Mesenchymal stem cell (in vitro differentiated cells and primary cell): ENCODE data around the gene NT5DC1.

Source experiments
- DNase-seq: peaks from one replicate; pipeline ENCODE4 v3.0.0-alpha.2; 2013
- H2AFZ ChIP-seq: one replicate; pipeline ENCODE4 v1.6.1; 2013; ENCODE audit warnings: low read depth, mild to moderate bottlenecking, control low read depth, inconsistent platforms, low read length, moderate library complexity
- H2AK5ac ChIP-seq: 2 replicates; pipeline ENCODE4 v1.6.1; 2013; ENCODE audit warnings: low read length, moderate library complexity, mild to moderate bottlenecking, inconsistent platforms; ENCODE audit not compliant: severe bottlenecking
- H2BK120ac ChIP-seq: one replicate; pipeline ENCODE4 v1.6.1; 2013; ENCODE audit warnings: low read depth, mild to moderate bottlenecking, inconsistent platforms, low read length, moderate library complexity
- H2BK12ac ChIP-seq, 2 experiments: one replicate each; pipeline ENCODE4 v1.6.1; 2013; ENCODE audit warnings: inconsistent platforms in 2 of 2, low read length in 2 of 2, mild to moderate bottlenecking in 2 of 2, moderate library complexity in 2 of 2, control low read depth in 1 of 2
- H2BK15ac ChIP-seq: one replicate; pipeline ENCODE4 v1.6.1; 2013; ENCODE audit warnings: mild to moderate bottlenecking, low read depth, inconsistent platforms; ENCODE audit not compliant: poor library complexity, severe bottlenecking
- H2BK5ac ChIP-seq: 2 replicates; pipeline ENCODE4 v1.6.1; 2013; ENCODE audit warnings: low read depth, mild to moderate bottlenecking, low read length, control low read depth, inconsistent platforms; ENCODE audit not compliant: poor library complexity, severe bottlenecking
- H3K14ac ChIP-seq, 2 experiments: one replicate each; pipeline ENCODE4 v1.6.1; 2013; ENCODE audit warnings: inconsistent platforms in 2 of 2, low read length in 2 of 2, control low read depth in 1 of 2, mild to moderate bottlenecking in 1 of 2, moderate library complexity in 1 of 2
- H3K18ac ChIP-seq, 2 experiments: one replicate each; pipeline ENCODE4 v1.6.1; 2013; ENCODE audit warnings: inconsistent platforms in 2 of 2, low read length in 2 of 2, control low read depth in 1 of 2, low read depth in 1 of 2, mild to moderate bottlenecking in 1 of 2
- H3K23ac ChIP-seq, 2 experiments: one replicate each; pipeline ENCODE4 v1.6.1; 2013; ENCODE audit warnings: inconsistent platforms in 2 of 2, low read length in 2 of 2, mild to moderate bottlenecking in 2 of 2, moderate library complexity in 2 of 2, control low read depth in 1 of 2
- H3K27ac ChIP-seq: 2 replicates; pipeline ENCODE4 v1.5.1; 2013; ENCODE audit warnings: mild to moderate bottlenecking, moderate library complexity, low read length, control low read depth, inconsistent platforms; ENCODE audit not compliant: poor library complexity, severe bottlenecking
- H3K27me3 ChIP-seq, 2 experiments: 2 replicates each; pipeline versions ENCODE4 v1.6.1 to v1.7.0; 2013; ENCODE audit warnings: low read length in 2 of 2, mild to moderate bottlenecking in 2 of 2, moderate library complexity in 2 of 2, control low read depth in 1 of 2, inconsistent platforms in 1 of 2; ENCODE audit not compliant: control insufficient read depth in 1 of 2, insufficient read depth in 1 of 2
- H3K36me3 ChIP-seq, 2 experiments: 2 replicates each; pipeline versions ENCODE4 v1.6.1 to v1.7.0; 2013; ENCODE audit warnings: low read length in 2 of 2, control low read depth in 1 of 2, inconsistent platforms in 1 of 2, low read depth in 1 of 2, mild to moderate bottlenecking in 1 of 2; ENCODE audit not compliant: insufficient read depth in 2 of 2, control insufficient read depth in 1 of 2
- H3K4ac ChIP-seq, 2 experiments: one replicate each; pipeline ENCODE4 v1.6.1; 2013; ENCODE audit warnings: inconsistent platforms in 2 of 2, low read length in 2 of 2, mild to moderate bottlenecking in 2 of 2, moderate library complexity in 2 of 2, control low read depth in 1 of 2, low read depth in 1 of 2
- H3K4me1 ChIP-seq: 2 replicates; pipeline ENCODE4 v1.6.1; 2013; ENCODE audit warnings: low read depth, low read length, control low read depth; ENCODE audit not compliant: control insufficient read depth, insufficient read depth
- H3K4me2 ChIP-seq: 2 replicates; pipeline ENCODE4 v1.6.1; 2013; ENCODE audit warnings: low read length, mild to moderate bottlenecking, inconsistent platforms; ENCODE audit not compliant: poor library complexity, severe bottlenecking
- H3K4me3 ChIP-seq, 2 experiments: 2 replicates each; pipeline versions ENCODE4 v1.5.1 to v1.7.0; 2013; ENCODE audit warnings: low read length in 2 of 2, mild to moderate bottlenecking in 2 of 2, control low read depth in 1 of 2, low read depth in 1 of 2; ENCODE audit not compliant: insufficient read depth in 1 of 2
- H3K79me1 ChIP-seq: replicated peaks from 2 replicates; pipeline ENCODE4 v1.6.1; 2013; ENCODE audit warnings: mild to moderate bottlenecking, control low read depth, low read length, inconsistent platforms; ENCODE audit not compliant: poor library complexity, severe bottlenecking
- H3K9ac ChIP-seq: 2 replicates; pipeline ENCODE4 v1.7.0; 2013; ENCODE audit warnings: mild to moderate bottlenecking, low read length, moderate library complexity
- H3K9me3 ChIP-seq: 2 replicates; pipeline ENCODE4 v1.7.0; 2013; ENCODE audit warnings: mild to moderate bottlenecking, low read length; ENCODE audit not compliant: control insufficient read depth
- H4K8ac ChIP-seq: one replicate; pipeline ENCODE4 v1.6.1; 2013; ENCODE audit warnings: inconsistent platforms, mild to moderate bottlenecking, low read length, moderate library complexity
- H4K91ac ChIP-seq: one replicate; pipeline ENCODE4 v1.6.1; 2013; ENCODE audit warnings: mild to moderate bottlenecking, low read length, inconsistent platforms
- WGBS: methylation state at CpG from one replicate; pipeline ENCODE4 v1.1.7; 2013; ENCODE audit warnings: mixed read lengths; 5-methylcytosine and 5-hydroxymethylcytosine counted together

NT5DC1 gene

GRCh38 chr6:116120430-116120829 is 19.8 kb downstream of the NT5DC1 start:
- H3K23ac ChIP-seq = no peak overlapping the region
- WGBS = 98% methylated on average over 3 of the region's 3 CpGs
- peaks cover 15% of the 10 kb centered on the region for H3K79me1 ChIP-seq
- no peak overlapping the region for H2AFZ ChIP-seq
- no peak overlapping the region for H2BK5ac ChIP-seq
- H3K14ac ChIP-seq = no peak overlapping the region
- H2BK15ac ChIP-seq = peak overlapping the region; percentile 12
- no peaks in the 10 kb centered on the region for H3K9me3 ChIP-seq
- no peak overlapping the region for H3K27ac ChIP-seq
- peaks cover 5 to 16% of the 10 kb centered on the region in 2 experiments for H3K36me3 ChIP-seq
- H3K9ac ChIP-seq = no peak overlapping the region
- H3K27me3 ChIP-seq = no peaks in the 10 kb centered on the region
- no peak overlapping the region for H2BK12ac ChIP-seq
- H3K18ac ChIP-seq = no peak overlapping the region
- no peak for DNase-seq
- H4K8ac ChIP-seq = no peak overlapping the region
- no peak overlapping the region for H3K4ac ChIP-seq
- no peaks in the 10 kb centered on the region for H3K4me1 ChIP-seq
- H4K91ac ChIP-seq = no peak overlapping the region
- H3K4me2 ChIP-seq = no peak overlapping the region
- no peak overlapping the region for H2AK5ac ChIP-seq
- no peak overlapping the region for H2BK120ac ChIP-seq
- H3K4me3 ChIP-seq = no peak overlapping the region

DNA sequence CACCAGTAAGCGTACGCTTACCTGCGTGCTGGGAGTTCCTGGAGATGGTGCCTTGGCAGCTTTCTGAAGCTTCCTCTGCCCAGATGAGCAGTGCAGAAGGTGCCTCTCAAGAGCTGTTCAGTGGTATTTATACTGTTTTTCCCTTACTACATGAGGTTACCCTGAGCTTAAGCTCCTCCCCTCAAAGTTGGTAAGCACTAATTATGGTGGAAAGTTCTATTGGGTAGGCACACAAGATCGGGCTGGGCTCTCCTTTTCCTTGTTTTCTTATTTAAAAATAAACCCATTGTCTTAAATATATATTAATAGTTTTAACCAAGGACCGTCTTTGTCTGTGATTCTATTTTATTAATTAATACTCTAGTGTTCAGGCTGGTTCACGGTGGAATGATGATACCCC is 25.4 kb downstream of the NT5DC1 start, which contains the start of gene COL10A1:
COL10A1 (minus strand) TSS at position 101 of the 400 bp plus-strand sequence. CDS start 640 bp downstream, outside the sequence.
- H2BK5ac ChIP-seq = no peak within 1 kb of the TSS
- H3K9me3 ChIP-seq = no peaks in the 10 kb centered on the region
- no peak within 1 kb of the TSS for H4K91ac ChIP-seq
- H3K79me1 ChIP-seq = peaks cover 4% of the 10 kb centered on the region
- no peak within 1 kb of the TSS for H2BK12ac ChIP-seq
- H3K27me3 ChIP-seq = no peaks in the 10 kb centered on the region
- WGBS = 98% methylated on average over 3 of the region's 6 CpGs
- H3K4ac ChIP-seq = no peak within 1 kb of the TSS
- no peak within 1 kb of the TSS for H3K9ac ChIP-seq
- H3K14ac ChIP-seq = no peak within 1 kb of the TSS
- no peak within 1 kb of the TSS for H4K8ac ChIP-seq
- no peak within 1 kb of the TSS for H3K4me3 ChIP-seq
- DNase-seq = no peak
- H2AK5ac ChIP-seq = no peak within 1 kb of the TSS
- no peaks in the 10 kb centered on the region for H3K4me1 ChIP-seq
- peaks cover 0 to 8% of the 10 kb centered on the region in 2 experiments for H3K36me3 ChIP-seq
- no peak within 1 kb of the TSS for H3K23ac ChIP-seq
- no peak within 1 kb of the TSS for H2BK15ac ChIP-seq
- H3K18ac ChIP-seq = no peak within 1 kb of the TSS
- no peak within 1 kb of the TSS for H2AFZ ChIP-seq
- no peak within 1 kb of the TSS for H3K4me2 ChIP-seq
- H2BK120ac ChIP-seq = no peak within 1 kb of the TSS
- H3K27ac ChIP-seq = no peak within 1 kb of the TSS

DNA sequence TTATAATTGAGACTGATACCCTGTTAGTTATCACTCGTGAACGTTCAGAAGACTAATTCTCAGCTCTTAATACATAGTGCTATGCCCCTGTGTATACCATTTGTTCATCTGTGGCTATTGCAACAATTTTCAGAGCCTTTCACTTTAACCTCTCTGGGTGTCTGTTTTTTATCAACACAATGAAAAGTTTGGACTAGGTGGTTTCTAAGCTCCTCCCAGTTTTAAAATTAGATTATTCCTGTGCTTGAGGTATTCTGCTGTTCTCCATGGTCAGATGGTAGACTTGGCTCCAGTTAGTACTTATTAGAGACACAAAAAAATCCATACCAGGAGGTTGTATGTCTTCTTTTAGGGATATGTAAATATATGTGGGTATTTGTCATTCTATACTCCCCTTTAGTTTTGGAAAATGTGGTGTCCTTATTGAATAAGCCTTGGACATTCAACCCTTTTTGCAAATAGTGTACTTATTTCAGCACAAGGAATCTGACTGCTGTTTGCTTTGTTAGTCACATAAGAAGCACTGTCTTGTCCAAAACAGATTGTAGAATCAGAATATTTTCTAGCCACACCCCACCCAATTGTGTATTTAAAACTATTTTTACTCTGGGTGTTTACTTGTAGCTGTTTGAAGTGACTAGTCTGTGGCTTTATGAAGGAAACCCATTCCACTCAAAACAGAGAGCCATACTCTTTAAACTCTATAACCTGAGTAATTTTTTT is 27.3 kb downstream of the NT5DC1 start:
- no peak overlapping the region for H2BK12ac ChIP-seq
- H3K14ac ChIP-seq = no peak overlapping the region
- H4K91ac ChIP-seq = no peak overlapping the region
- no peak overlapping the region for H3K18ac ChIP-seq
- H3K4ac ChIP-seq = no peak overlapping the region
- H2AK5ac ChIP-seq = no peak overlapping the region
- H3K9me3 ChIP-seq = no peaks in the 10 kb centered on the region
- no peaks in the 10 kb centered on the region for H3K27me3 ChIP-seq
- no peaks in the 10 kb centered on the region for H3K36me3 ChIP-seq
- H2BK5ac ChIP-seq = no peak overlapping the region
- H2AFZ ChIP-seq = no peak overlapping the region
- WGBS = 82% methylated on average over 2 of the region's 2 CpGs
- no peak overlapping the region for H2BK120ac ChIP-seq
- peaks cover 1% of the 10 kb centered on the region for H3K79me1 ChIP-seq
- H3K9ac ChIP-seq = no peak overlapping the region
- H3K4me2 ChIP-seq = no peak overlapping the region
- no peaks in the 10 kb centered on the region for H3K4me1 ChIP-seq
- H3K27ac ChIP-seq = no peak overlapping the region
- H3K23ac ChIP-seq = no peak overlapping the region
- peak; percentile 44 for DNase-seq
- H3K4me3 ChIP-seq = no peak overlapping the region
- H4K8ac ChIP-seq = no peak overlapping the region
- H2BK15ac ChIP-seq = no peak overlapping the region

- Histone ChIP-seq H3K79me1 (peaks cover 1% of the 10 kb centered on the region), H4K8ac (no peak overlapping the region), H2AFZ (no peak overlapping the region), H3K4me1 (no peaks in the 10 kb centered on the region), H3K27me3 (no peaks in the 10 kb centered on the region), H2BK5ac (no peak overlapping the region), H2BK12ac (no peak overlapping the region), H3K18ac (no peak overlapping the region), H3K36me3 (no peaks in the 10 kb centered on the region), H3K9ac (no peak overlapping the region), H3K4ac (no peak overlapping the region), H3K9me3 (no peaks in the 10 kb centered on the region), H3K4me2 (no peak overlapping the region), H4K91ac (no peak overlapping the region), H2BK15ac (no peak overlapping the region), H2AK5ac (no peak overlapping the region), H3K4me3 (no peak overlapping the region), H3K23ac (no peak overlapping the region), H3K27ac (no peak overlapping the region), H2BK120ac (no peak overlapping the region), H3K14ac (no peak overlapping the region)
- 87% methylated on average over 3 of the region's 3 CpGs for WGBS
- no peak for DNase-seq
Observed at GRCh38 chr6:116133453-116133852, 32.8 kb downstream of the NT5DC1 start.
